ENCODE data around the gene PACSIN2. TPM values are rescaled to one million over a fixed set of nuclear protein-coding genes. Genes with fewer than 3 reads are reported as not detected.
A peak's percentile ranks its signal among the peaks of the same experiment; 100 is the strongest.

Gene PACSIN2
- total RNA-seq, 4 donors from 2014 or later, result 75.4 to 90.1 (median 87.9) TPM

GRCh38 chr22:42910221-42910942, 104.6 kb downstream of the PACSIN2 start:
- 84 to 95% methylated on average over 9 of the region's 10 CpGs for WGBS, 2 donors
- Histone ChIP-seq H3K27ac (no peak overlapping the region), H3K36me3 (peaks cover 0 to 3% of the 10 kb centered on the region in 2 donors), H3K4me3 (replicated peaks in 1 of 3) (no peak overlapping the region), H3K27me3 (no peaks in the 10 kb centered on the region), H3K4me1 (peaks cover 21 to 32% of the 10 kb centered on the region in 2 donors), H3K9me3 (no peaks in the 10 kb centered on the region)
- DNase-seq, result no peak
- intact Hi-C loops (cut with DNase I), result no loop called here
- TF ChIP-seq POLR2A (IDR thresholded peaks at IDR 0.05), result no peak
- no peak for TF ChIP-seq CTCF (IDR thresholded peaks at IDR 0.05)

- H3K4me3 ChIP-seq (replicated peaks in 1 of 3), result no peak overlapping the region
- intact Hi-C loops (cut with DNase I), result no loop called here
- no peaks in the 10 kb centered on the region for H3K27me3 ChIP-seq
- peaks cover 0 to 3% of the 10 kb centered on the region in 2 donors for H3K36me3 ChIP-seq
- 87 to 90% methylated on average over 14 of the region's 14 CpGs for WGBS, 2 donors
- peaks cover 25 to 41% of the 10 kb centered on the region in 2 donors for H3K4me1 ChIP-seq
- no peak overlapping the region for H3K27ac ChIP-seq
- no peaks in the 10 kb centered on the region for H3K9me3 ChIP-seq
- DNase-seq, result no peak
- TF ChIP-seq POLR2A (IDR thresholded peaks at IDR 0.05) (no peak), CTCF (IDR thresholded peaks at IDR 0.05) (no peak)
These were observed 105.4 kb downstream of the PACSIN2 start for GRCh38 chr22:42909363-42910058.

- H3K27ac ChIP-seq, result peak overlapping the region in 1 of 3 donors; percentile 7
- no peaks in the 10 kb centered on the region for H3K27me3 ChIP-seq
- no peak for DNase-seq
- intact Hi-C loops (cut with DNase I), result no loop called here
- 86 to 96% methylated on average over 5 to 6 of the region's 6 CpGs for WGBS, 2 donors
- peaks cover 0 to 3% of the 10 kb centered on the region in 2 donors for H3K36me3 ChIP-seq
- no peaks in the 10 kb centered on the region for H3K9me3 ChIP-seq
- H3K4me3 ChIP-seq (replicated peaks in 1 of 3), result no peak overlapping the region
- no peak for TF ChIP-seq CTCF (IDR thresholded peaks at IDR 0.05)
- no peak for TF ChIP-seq POLR2A (IDR thresholded peaks at IDR 0.05)
- peaks cover 25 to 45% of the 10 kb centered on the region in 2 donors for H3K4me1 ChIP-seq
These were observed 106.6 kb downstream of the PACSIN2 start for GRCh38 chr22:42908374-42908746.

GRCh38 chr22:42907404-42908373, 107.3 kb downstream of the PACSIN2 start:
- H3K4me1 ChIP-seq, result peaks cover 25 to 45% of the 10 kb centered on the region in 2 donors
- peaks cover 0 to 3% of the 10 kb centered on the region in 2 donors for H3K36me3 ChIP-seq
- intact Hi-C loops (cut with DNase I), result no loop called here
- no peak for DNase-seq
- WGBS, 2 donors, result 86 to 91% methylated on average over 23 to 24 of the region's 26 CpGs
- H3K27ac ChIP-seq, result peak overlapping the region in 2 of 3 donors; percentile 7 to 34
- H3K4me3 ChIP-seq (replicated peaks in 1 of 3), result no peak overlapping the region
- no peaks in the 10 kb centered on the region for H3K27me3 ChIP-seq
- no peaks in the 10 kb centered on the region for H3K9me3 ChIP-seq
- TF ChIP-seq POLR2A (IDR thresholded peaks at IDR 0.05) (no peak), CTCF (IDR thresholded peaks at IDR 0.05) (no peak)

Data from thyroid gland (tissue), 4 donors.